HepG2 (cell line): ENCODE results near the gene GPATCH3. TPM values are rescaled to one million over a fixed set of nuclear protein-coding genes. Genes with fewer than 3 reads are reported as not detected.

Experiments
- CBX2 ChIP-seq, 2 experiments: fragments of 200-600 bp in 1 of 2; sonication (generic); formaldehyde crosslinking in 1 of 2; IDR thresholded peaks; 2 replicates each; pipeline versions ENCODE4 v1.7.0 to v1.8.1; 2018 to 2022; ENCODE audit warnings: low read depth in 2 of 2, low read length in 1 of 2, mild to moderate bottlenecking in 1 of 2, missing genetic modification reagents in 1 of 2
- ETV5 ChIP-seq: IDR thresholded peaks from 2 replicates; pipeline ENCODE4 v1.6.1; 2018; ENCODE audit warnings: missing biosample characterization, missing genetic modification reagents, inconsistent platforms, borderline replicate concordance
- GATAD2A ChIP-seq: IDR thresholded peaks from 2 replicates; pipeline ENCODE4 v1.6.1; 2016
- NCOA1 ChIP-seq: sonication (generic); formaldehyde crosslinking; IDR thresholded peaks from 2 replicates; pipeline ENCODE4 v1.9.0; 2021; ENCODE audit warnings: missing genetic modification reagents
- POGZ ChIP-seq: sonication (generic); formaldehyde crosslinking; IDR thresholded peaks from 2 replicates; pipeline ENCODE4 v1.4.0; 2020; ENCODE audit warnings: mild to moderate bottlenecking, missing genetic modification reagents
- SETDB1 ChIP-seq: sonication (generic); formaldehyde crosslinking; IDR thresholded peaks from 2 replicates; pipeline ENCODE4 v1.5.1; 2020; ENCODE audit warnings: missing genetic modification reagents, mild to moderate bottlenecking, borderline replicate concordance
- SKIL ChIP-seq: sonication (generic); formaldehyde crosslinking; IDR thresholded peaks from 2 replicates; pipeline ENCODE4 v1.8.0; 2022; ENCODE audit warnings: missing genetic modification reagents, mild to moderate bottlenecking, moderate library complexity, borderline replicate concordance
- ZNF256 ChIP-seq: sonication (generic); formaldehyde crosslinking; conservative IDR thresholded peaks from 2 replicates; pipeline ENCODE4 v1.4.0; 2020; ENCODE audit warnings: missing genetic modification reagents
- ZNF337 ChIP-seq: sonication (generic); formaldehyde crosslinking; IDR thresholded peaks from 2 replicates; pipeline ENCODE4 v1.5.1; 2020; ENCODE audit warnings: missing genetic modification reagents, low read depth, mild to moderate bottlenecking, borderline replicate concordance
- ZNF460 ChIP-seq: sonication (generic); formaldehyde crosslinking; IDR thresholded peaks from 2 replicates; pipeline ENCODE4 v1.5.1; 2020; ENCODE audit warnings: missing genetic modification reagents, mild to moderate bottlenecking, borderline replicate concordance
- polyA plus RNA-seq, 8 experiments: library from polyadenylated mRNA; depleted of rRNA in 3 of 8; stranded (reverse) in 7 of 8; unstranded in 1 of 8; fragments of >200 nt; fragmentation: Illumina TruSeq in 4 of 8; extraction: Trizol in 4 of 8; gene quantifications; 2 replicates each; pipeline versions ENCODE4 v1.2.1 to v1.2.3, GENCODE V29; 2011 to 2016; ENCODE audit warnings: low read depth in 4 of 8, missing spikeins in 1 of 8, mixed read lengths in 1 of 8; ENCODE audit not compliant: insufficient read depth in 1 of 8
- total RNA-seq, 5 experiments: library from RNA; depleted of rRNA; stranded (reverse); fragments of >200 nt; fragmentation: Illumina TruSeq; extraction: Trizol; gene quantifications; 2 replicates each; pipeline ENCODE4 v1.2.3, GENCODE V29; 2016; ENCODE audit warnings: low read depth in 1 of 5
- TF ChIP-seq, protein P1 (sequence below): sonication (generic); formaldehyde crosslinking; IDR thresholded peaks from 2 replicates; pipeline ENCODE4 v1.4.0; 2020; ENCODE audit warnings: low read depth, mild to moderate bottlenecking, missing genetic modification reagents
- TF ChIP-seq, protein P2 (sequence below): sonication (generic); formaldehyde crosslinking; IDR thresholded peaks from 2 replicates; pipeline ENCODE4 v1.9.0; 2021; ENCODE audit warnings: mild to moderate bottlenecking, missing genetic modification reagents
- TF ChIP-seq, protein P3 (sequence below): sonication (generic); formaldehyde crosslinking; conservative IDR thresholded peaks from 2 replicates; pipeline ENCODE4 v1.8.0; 2022; ENCODE audit warnings: missing genetic modification reagents
- TF ChIP-seq, protein P4 (sequence below): sonication (generic); formaldehyde crosslinking; IDR thresholded peaks from 2 replicates; pipeline ENCODE4 v1.5.1; 2020; ENCODE audit warnings: mild to moderate bottlenecking, missing genetic modification reagents, moderate library complexity

Gene GPATCH3
- total and polyA plus RNA-seq, 2 of the 13 experiments (the other 11 are each of a cell fraction or from before 2014, with no cell fraction given) = 8.3 to 11.0 TPM

GRCh38 chr1:26900001-26900814 lies at the start of gene GPATCH3 (continued):
- TF ChIP-seq, protein P1, sequence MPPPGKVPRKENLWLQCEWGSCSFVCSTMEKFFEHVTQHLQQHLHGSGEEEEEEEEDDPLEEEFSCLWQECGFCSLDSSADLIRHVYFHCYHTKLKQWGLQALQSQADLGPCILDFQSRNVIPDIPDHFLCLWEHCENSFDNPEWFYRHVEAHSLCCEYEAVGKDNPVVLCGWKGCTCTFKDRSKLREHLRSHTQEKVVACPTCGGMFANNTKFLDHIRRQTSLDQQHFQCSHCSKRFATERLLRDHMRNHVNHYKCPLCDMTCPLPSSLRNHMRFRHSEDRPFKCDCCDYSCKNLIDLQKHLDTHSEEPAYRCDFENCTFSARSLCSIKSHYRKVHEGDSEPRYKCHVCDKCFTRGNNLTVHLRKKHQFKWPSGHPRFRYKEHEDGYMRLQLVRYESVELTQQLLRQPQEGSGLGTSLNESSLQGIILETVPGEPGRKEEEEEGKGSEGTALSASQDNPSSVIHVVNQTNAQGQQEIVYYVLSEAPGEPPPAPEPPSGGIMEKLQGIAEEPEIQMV (CRISPR knock-in tag) = peak; percentile 50; the same call in 1 of the 2 replicates
- TF ChIP-seq CBX2 (IDR thresholded peaks at IDR 0.05; ENCODE audit: low read depth, low read length) (no peak), CBX2 (CRISPR knock-in tag; IDR thresholded peaks at IDR 0.05; ENCODE audit: low read depth) (no peak), GATAD2A (peak; percentile 64), ETV5 (CRISPR knock-in tag) (peak; percentile 28; the same call in 1 of the 2 replicates), ZNF460 (CRISPR knock-in tag) (no peak), POGZ (CRISPR knock-in tag) (peak; percentile 58), SKIL (CRISPR knock-in tag) (no peak), ZNF256 (CRISPR knock-in tag) (no peak), NCOA1 (CRISPR knock-in tag) (0 out of 2 replicates have a peak, but pooled peaks have one; percentile 18), ZNF337 (CRISPR knock-in tag) (no peak), SETDB1 (CRISPR knock-in tag) (no peak)
- TF ChIP-seq, protein P2, sequence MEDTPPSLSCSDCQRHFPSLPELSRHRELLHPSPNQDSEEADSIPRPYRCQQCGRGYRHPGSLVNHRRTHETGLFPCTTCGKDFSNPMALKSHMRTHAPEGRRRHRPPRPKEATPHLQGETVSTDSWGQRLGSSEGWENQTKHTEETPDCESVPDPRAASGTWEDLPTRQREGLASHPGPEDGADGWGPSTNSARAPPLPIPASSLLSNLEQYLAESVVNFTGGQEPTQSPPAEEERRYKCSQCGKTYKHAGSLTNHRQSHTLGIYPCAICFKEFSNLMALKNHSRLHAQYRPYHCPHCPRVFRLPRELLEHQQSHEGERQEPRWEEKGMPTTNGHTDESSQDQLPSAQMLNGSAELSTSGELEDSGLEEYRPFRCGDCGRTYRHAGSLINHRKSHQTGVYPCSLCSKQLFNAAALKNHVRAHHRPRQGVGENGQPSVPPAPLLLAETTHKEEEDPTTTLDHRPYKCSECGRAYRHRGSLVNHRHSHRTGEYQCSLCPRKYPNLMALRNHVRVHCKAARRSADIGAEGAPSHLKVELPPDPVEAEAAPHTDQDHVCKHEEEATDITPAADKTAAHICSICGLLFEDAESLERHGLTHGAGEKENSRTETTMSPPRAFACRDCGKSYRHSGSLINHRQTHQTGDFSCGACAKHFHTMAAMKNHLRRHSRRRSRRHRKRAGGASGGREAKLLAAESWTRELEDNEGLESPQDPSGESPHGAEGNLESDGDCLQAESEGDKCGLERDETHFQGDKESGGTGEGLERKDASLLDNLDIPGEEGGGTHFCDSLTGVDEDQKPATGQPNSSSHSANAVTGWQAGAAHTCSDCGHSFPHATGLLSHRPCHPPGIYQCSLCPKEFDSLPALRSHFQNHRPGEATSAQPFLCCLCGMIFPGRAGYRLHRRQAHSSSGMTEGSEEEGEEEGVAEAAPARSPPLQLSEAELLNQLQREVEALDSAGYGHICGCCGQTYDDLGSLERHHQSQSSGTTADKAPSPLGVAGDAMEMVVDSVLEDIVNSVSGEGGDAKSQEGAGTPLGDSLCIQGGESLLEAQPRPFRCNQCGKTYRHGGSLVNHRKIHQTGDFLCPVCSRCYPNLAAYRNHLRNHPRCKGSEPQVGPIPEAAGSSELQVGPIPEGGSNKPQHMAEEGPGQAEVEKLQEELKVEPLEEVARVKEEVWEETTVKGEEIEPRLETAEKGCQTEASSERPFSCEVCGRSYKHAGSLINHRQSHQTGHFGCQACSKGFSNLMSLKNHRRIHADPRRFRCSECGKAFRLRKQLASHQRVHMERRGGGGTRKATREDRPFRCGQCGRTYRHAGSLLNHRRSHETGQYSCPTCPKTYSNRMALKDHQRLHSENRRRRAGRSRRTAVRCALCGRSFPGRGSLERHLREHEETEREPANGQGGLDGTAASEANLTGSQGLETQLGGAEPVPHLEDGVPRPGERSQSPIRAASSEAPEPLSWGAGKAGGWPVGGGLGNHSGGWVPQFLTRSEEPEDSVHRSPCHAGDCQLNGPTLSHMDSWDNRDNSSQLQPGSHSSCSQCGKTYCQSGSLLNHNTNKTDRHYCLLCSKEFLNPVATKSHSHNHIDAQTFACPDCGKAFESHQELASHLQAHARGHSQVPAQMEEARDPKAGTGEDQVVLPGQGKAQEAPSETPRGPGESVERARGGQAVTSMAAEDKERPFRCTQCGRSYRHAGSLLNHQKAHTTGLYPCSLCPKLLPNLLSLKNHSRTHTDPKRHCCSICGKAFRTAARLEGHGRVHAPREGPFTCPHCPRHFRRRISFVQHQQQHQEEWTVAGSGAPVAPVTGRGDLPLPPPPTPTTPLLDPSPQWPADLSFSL (CRISPR knock-in tag) = no peak
- TF ChIP-seq, protein P3, sequence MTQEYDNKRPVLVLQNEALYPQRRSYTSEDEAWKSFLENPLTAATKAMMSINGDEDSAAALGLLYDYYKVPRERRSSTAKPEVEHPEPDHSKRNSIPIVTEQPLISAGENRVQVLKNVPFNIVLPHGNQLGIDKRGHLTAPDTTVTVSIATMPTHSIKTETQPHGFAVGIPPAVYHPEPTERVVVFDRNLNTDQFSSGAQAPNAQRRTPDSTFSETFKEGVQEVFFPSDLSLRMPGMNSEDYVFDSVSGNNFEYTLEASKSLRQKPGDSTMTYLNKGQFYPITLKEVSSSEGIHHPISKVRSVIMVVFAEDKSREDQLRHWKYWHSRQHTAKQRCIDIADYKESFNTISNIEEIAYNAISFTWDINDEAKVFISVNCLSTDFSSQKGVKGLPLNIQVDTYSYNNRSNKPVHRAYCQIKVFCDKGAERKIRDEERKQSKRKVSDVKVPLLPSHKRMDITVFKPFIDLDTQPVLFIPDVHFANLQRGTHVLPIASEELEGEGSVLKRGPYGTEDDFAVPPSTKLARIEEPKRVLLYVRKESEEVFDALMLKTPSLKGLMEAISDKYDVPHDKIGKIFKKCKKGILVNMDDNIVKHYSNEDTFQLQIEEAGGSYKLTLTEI (CRISPR knock-in tag) = no peak
- TF ChIP-seq, protein P4, sequence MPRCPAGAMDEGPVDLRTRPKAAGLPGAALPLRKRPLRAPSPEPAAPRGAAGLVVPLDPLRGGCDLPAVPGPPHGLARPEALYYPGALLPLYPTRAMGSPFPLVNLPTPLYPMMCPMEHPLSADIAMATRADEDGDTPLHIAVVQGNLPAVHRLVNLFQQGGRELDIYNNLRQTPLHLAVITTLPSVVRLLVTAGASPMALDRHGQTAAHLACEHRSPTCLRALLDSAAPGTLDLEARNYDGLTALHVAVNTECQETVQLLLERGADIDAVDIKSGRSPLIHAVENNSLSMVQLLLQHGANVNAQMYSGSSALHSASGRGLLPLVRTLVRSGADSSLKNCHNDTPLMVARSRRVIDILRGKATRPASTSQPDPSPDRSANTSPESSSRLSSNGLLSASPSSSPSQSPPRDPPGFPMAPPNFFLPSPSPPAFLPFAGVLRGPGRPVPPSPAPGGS (CRISPR knock-in tag) = peak; percentile 78
